GM12874 (cell line): Measurements from ENCODE around the gene FAM53A.

Experiments
- TF ChIP-seq, protein P1 (sequence below): IDR thresholded peaks from 2 replicates; pipeline ENCODE4 v1.5.1; 2011; ENCODE audit warnings: low read depth, mild to moderate bottlenecking, control low read depth, low read length, moderate library complexity; ENCODE audit not compliant: insufficient read depth

The FAM53A gene

DNA sequence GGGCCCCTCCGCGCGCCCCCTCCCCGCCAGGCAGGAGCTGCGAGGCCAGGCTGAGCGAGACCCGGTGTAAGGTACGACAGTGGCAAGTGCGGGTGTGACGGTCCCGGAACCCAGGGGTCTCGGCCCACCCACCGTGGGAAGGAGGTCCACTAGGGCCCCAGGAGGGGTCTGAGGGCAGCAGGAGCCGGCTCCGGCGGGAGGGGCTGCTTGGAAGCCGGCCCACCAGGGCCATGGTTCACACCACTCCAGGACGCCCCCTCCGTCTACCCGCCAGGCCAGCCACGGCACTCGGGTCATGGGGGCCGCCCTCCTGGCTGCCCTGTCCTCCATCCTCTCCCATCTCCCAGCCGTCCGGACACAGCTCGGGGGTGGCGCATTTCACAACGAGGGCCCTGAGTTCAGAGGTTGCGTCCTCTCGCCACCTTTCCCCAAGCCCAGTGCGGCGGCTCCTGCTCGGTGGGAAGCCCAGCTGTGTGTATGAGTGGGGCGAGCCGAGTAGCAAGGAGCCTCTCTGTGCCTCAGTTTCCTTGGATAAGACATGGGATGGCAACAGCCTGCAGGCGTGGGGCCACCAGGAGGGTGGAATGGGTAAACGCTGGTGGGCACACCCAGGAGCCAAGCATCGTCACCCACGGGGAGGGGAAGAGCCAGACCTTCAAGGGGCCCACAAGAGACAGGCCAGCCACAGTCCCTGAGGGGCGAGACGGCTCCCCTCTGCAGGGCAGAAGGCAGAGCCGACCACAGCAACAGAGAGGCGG is 81.3 kb downstream of the FAM53A start:
- TF ChIP-seq, protein P1, sequence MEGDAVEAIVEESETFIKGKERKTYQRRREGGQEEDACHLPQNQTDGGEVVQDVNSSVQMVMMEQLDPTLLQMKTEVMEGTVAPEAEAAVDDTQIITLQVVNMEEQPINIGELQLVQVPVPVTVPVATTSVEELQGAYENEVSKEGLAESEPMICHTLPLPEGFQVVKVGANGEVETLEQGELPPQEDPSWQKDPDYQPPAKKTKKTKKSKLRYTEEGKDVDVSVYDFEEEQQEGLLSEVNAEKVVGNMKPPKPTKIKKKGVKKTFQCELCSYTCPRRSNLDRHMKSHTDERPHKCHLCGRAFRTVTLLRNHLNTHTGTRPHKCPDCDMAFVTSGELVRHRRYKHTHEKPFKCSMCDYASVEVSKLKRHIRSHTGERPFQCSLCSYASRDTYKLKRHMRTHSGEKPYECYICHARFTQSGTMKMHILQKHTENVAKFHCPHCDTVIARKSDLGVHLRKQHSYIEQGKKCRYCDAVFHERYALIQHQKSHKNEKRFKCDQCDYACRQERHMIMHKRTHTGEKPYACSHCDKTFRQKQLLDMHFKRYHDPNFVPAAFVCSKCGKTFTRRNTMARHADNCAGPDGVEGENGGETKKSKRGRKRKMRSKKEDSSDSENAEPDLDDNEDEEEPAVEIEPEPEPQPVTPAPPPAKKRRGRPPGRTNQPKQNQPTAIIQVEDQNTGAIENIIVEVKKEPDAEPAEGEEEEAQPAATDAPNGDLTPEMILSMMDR, result no peak

DNA sequence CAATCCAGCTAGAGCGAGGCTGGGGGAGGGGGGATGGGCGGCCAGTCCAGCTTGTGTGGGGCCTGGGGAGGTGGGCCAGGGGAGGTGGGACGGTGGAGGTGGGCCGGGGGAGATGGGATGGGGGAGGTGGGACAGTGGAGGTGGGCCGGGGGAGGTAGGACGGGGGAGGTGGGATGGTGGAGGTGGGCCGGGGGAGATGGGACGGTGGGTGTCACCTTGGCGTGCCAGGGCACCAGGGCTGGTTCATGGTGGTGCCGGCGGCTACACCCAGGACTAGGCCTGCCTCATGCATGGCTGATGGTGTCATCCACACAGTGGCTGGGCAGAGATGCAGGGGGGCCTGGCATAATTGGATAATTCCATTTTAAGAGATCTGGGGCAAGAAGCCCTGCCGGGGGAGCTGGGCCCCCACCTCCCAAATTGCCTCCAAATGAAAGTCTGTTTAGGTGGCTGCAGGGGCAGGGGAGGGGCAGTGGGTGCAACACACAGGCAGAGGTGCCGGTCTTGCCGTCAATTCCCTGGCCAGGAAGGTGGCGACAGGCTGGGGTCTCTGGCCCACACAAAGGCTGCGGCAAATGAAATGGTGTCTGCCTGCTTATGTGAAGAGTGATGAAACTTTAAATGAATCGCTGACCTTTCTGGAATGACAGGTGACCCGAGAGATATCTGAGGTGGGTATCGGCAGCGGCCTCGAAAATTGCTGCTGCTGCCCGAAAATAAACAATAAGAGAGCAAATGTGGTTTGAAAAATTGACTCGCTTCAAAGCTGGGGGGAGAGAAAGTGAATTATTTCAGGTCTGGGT is 82.1 kb downstream of the FAM53A start:
- TF ChIP-seq, protein P1, result no peak

DNA sequence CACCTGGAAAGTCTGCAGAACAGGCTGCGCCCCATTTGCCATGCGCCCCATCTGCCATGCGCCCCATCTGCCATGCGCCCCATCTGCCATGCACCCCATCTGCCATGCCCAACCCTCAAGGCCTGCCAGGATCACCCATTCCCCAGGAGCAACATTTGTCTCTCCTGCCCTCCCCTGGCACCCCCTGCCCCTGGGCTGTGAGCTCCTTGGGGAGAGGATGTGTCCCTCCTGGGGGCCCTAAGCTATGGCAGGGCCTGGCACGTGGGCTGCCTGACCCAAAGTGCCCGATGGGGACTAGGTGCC is 82.6 kb downstream of the FAM53A start:
- TF ChIP-seq, protein P1, result no peak

DNA sequence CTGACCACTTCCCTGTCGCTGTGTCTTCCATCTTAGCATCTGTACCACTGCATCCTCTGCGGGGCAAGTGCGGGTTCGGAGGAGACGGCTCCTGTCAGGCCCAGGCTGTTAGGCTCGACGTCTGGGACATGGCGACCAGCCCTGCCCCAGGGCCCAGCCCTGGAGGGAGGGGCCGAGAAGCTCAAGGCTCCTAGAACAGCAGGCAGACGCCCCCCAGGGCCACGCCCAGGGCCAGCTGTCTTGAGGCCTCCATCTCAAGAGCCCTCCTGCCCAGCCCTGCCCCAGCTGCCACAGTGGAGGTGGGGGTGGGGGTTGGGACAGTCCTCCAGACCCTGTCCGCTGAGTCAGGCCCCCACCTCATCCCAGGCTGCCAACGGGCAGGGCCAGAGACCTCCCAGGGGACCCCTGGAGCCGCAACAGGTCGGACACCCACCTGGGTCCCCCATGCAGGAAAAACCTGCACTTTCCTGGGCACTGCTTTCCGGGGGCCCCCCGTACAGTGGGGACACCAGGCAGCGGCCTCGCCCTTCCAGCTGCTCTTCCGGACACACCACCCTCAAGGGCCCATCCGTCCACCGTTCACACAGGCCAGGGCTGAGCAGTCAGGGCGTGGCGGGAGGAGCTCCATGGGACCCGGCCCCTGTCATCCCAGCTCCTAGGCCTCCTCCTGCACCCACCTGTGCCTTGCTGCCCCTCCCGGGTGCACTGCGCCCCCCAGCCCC is 83.1 kb downstream of the FAM53A start:
- TF ChIP-seq, protein P1, result no peak

DNA sequence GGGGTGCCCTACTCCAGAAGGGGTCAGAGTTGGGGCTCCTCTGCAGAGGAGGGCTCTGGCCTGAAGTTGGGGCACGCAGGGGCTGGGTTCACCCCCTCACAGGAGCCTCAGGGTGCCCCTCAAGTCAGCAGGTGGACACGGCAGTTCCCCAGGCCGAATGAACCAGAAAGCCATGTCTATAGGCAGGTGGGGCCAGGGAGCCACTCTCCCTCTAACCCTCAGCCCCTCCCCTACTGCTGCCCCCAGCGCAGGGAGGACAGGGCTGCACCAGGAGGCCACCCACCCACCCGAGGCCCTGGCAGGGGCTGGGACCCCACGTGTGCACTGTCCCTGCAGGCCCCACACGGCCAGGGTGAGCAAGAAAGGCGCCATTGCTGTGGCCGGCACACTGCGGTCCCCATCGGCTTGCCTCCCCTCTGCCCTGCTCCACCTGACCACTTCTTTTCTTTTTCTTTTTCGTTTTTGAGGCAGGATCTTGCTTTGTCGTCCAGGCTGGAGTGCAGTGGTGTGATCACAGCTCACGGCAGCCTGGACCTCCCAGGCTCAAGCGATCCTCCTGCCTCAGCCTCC is 83.8 kb downstream of the FAM53A start:
- TF ChIP-seq, protein P1, result no peak

DNA sequence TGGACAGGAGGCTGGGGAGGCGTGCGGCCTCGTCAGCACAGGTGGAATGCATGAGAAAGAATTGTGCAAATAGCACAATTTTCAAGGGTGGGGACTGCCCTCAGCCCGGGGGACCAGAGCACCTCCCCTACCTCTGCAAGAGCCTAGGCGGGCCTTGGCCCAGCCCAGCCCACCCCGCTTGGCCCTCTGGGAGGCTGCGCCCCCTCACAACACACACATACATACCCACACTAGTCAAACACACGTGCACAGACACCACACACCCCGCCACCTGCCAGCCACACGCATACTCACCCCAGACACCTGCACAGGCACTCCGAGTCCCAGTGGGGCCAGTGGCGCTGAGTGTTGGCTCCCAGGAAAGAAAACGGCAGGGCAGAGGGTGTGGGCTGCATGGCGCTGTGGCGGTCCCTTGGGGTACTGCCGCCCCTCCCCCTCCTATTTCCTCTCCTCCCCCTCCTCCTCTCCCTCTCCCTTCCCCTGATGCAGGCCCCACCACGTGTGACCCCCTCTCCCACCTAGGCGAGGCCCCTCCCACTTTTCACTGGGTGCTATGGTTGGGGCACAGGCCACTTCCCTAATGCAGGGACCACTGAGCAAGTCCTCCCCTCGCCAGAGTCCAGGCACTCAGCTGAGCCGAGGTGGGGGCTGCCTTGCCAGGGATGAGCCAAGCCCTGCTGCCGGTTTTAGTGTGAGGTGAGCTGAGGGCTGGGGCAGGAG is 84.5 kb downstream of the FAM53A start:
- TF ChIP-seq, protein P1, result no peak
